ENCODE data around the gene ZWILCH.

ZWILCH gene

GRCh38 chr15:66564136-66565041 is 59.3 kb downstream of the ZWILCH start:
- TF ChIP-seq ZBTB7A (IDR thresholded peaks at IDR 0.05; ENCODE audit: low read depth): no peak
- TF ChIP-seq, protein P1, sequence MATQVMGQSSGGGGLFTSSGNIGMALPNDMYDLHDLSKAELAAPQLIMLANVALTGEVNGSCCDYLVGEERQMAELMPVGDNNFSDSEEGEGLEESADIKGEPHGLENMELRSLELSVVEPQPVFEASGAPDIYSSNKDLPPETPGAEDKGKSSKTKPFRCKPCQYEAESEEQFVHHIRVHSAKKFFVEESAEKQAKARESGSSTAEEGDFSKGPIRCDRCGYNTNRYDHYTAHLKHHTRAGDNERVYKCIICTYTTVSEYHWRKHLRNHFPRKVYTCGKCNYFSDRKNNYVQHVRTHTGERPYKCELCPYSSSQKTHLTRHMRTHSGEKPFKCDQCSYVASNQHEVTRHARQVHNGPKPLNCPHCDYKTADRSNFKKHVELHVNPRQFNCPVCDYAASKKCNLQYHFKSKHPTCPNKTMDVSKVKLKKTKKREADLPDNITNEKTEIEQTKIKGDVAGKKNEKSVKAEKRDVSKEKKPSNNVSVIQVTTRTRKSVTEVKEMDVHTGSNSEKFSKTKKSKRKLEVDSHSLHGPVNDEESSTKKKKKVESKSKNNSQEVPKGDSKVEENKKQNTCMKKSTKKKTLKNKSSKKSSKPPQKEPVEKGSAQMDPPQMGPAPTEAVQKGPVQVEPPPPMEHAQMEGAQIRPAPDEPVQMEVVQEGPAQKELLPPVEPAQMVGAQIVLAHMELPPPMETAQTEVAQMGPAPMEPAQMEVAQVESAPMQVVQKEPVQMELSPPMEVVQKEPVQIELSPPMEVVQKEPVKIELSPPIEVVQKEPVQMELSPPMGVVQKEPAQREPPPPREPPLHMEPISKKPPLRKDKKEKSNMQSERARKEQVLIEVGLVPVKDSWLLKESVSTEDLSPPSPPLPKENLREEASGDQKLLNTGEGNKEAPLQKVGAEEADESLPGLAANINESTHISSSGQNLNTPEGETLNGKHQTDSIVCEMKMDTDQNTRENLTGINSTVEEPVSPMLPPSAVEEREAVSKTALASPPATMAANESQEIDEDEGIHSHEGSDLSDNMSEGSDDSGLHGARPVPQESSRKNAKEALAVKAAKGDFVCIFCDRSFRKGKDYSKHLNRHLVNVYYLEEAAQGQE (IDR thresholded peaks at IDR 0.05; ENCODE audit: low read depth): no peak
- TF ChIP-seq EGR1 (IDR thresholded peaks at IDR 0.05): no peak
- TF ChIP-seq EP300 (IDR thresholded peaks at IDR 0.05; ENCODE audit: borderline replicate concordance): no peak
- no peak for TF ChIP-seq RAD21 (IDR thresholded peaks at IDR 0.05; ENCODE audit: low read depth)
- no peak for TF ChIP-seq TEAD4 (IDR thresholded peaks at IDR 0.05)
- no peak for TF ChIP-seq NFIC (IDR thresholded peaks at IDR 0.05)
- TF ChIP-seq CEBPB (IDR thresholded peaks at IDR 0.05): no peak
- TF ChIP-seq CREB1 (IDR thresholded peaks at IDR 0.05; ENCODE audit: low read depth): no peak
- TF ChIP-seq TAF1 (IDR thresholded peaks at IDR 0.05; ENCODE audit: low read depth): no peak
- TF ChIP-seq, protein P2, sequence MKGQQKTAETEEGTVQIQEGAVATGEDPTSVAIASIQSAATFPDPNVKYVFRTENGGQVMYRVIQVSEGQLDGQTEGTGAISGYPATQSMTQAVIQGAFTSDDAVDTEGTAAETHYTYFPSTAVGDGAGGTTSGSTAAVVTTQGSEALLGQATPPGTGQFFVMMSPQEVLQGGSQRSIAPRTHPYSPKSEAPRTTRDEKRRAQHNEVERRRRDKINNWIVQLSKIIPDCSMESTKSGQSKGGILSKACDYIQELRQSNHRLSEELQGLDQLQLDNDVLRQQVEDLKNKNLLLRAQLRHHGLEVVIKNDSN (IDR thresholded peaks at IDR 0.05): no peak
- no peak for TF ChIP-seq TCF12 (IDR thresholded peaks at IDR 0.05; ENCODE audit: low read depth)
- no peak for TF ChIP-seq YY1 (IDR thresholded peaks at IDR 0.05; ENCODE audit: low read depth)

DNA sequence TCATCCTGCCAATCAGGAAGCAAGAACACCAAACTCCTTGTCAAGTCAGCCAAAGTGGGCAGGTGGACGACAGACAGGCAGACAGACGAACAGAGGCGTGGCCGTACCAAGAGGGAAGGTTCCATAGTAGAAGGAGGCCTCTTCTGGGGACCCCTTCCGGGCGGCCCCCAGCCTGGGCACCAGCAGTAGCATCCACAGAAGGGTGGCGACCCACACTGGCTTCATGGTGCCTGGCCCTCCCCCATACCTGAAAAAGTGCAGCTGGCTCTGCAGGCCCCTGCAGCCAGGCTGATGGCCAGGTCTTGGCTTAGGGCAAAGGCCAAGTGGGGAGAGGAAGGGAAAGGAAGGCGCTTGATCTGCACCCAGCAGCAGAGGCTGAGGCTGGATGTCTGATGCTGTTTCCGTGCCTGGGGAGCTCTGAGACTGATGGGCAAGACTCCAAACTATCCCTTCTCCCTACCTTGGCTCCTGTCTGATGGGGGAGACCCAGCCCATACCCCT is 60.1 kb downstream of the ZWILCH start:
- no peak for TF ChIP-seq EP300 (IDR thresholded peaks at IDR 0.05; ENCODE audit: borderline replicate concordance)
- no peak for TF ChIP-seq CREB1 (IDR thresholded peaks at IDR 0.05; ENCODE audit: low read depth)
- no peak for TF ChIP-seq RAD21 (IDR thresholded peaks at IDR 0.05; ENCODE audit: low read depth)
- TF ChIP-seq, protein P1 (IDR thresholded peaks at IDR 0.05; ENCODE audit: low read depth): no peak
- TF ChIP-seq ZBTB7A (IDR thresholded peaks at IDR 0.05; ENCODE audit: low read depth): no peak
- TF ChIP-seq NFIC (IDR thresholded peaks at IDR 0.05): no peak
- no peak for TF ChIP-seq YY1 (IDR thresholded peaks at IDR 0.05; ENCODE audit: low read depth)
- no peak for TF ChIP-seq EGR1 (IDR thresholded peaks at IDR 0.05)
- TF ChIP-seq TEAD4 (IDR thresholded peaks at IDR 0.05): no peak
- TF ChIP-seq CEBPB (IDR thresholded peaks at IDR 0.05): no peak
- no peak for TF ChIP-seq FOXM1 (IDR thresholded peaks at IDR 0.05; ENCODE audit: borderline replicate concordance, low read depth)
- TF ChIP-seq TCF12 (IDR thresholded peaks at IDR 0.05; ENCODE audit: low read depth): no peak
- no peak for TF ChIP-seq TAF1 (IDR thresholded peaks at IDR 0.05; ENCODE audit: low read depth)
- TF ChIP-seq MAX (IDR thresholded peaks at IDR 0.05): no peak
- TF ChIP-seq, protein P2 (IDR thresholded peaks at IDR 0.05): no peak

- TF ChIP-seq TAF1 (IDR thresholded peaks at IDR 0.05; ENCODE audit: low read depth) (no peak), ZBTB7A (IDR thresholded peaks at IDR 0.05; ENCODE audit: low read depth) (no peak), YY1 (IDR thresholded peaks at IDR 0.05; ENCODE audit: low read depth) (no peak), MAX (IDR thresholded peaks at IDR 0.05) (no peak), NFIC (IDR thresholded peaks at IDR 0.05) (no peak), CREB1 (IDR thresholded peaks at IDR 0.05; ENCODE audit: low read depth) (no peak), CEBPB (IDR thresholded peaks at IDR 0.05) (no peak), EGR1 (IDR thresholded peaks at IDR 0.05) (no peak), RAD21 (IDR thresholded peaks at IDR 0.05; ENCODE audit: low read depth) (no peak), TCF12 (IDR thresholded peaks at IDR 0.05; ENCODE audit: low read depth) (no peak), FOXM1 (IDR thresholded peaks at IDR 0.05; ENCODE audit: borderline replicate concordance, low read depth) (no peak), EP300 (IDR thresholded peaks at IDR 0.05; ENCODE audit: borderline replicate concordance) (no peak)
- TF ChIP-seq, protein P1 (IDR thresholded peaks at IDR 0.05; ENCODE audit: low read depth): no peak
- TF ChIP-seq, protein P2 (IDR thresholded peaks at IDR 0.05): no peak
Measured at GRCh38 chr15:66565741-66566144, 60.6 kb downstream of the ZWILCH start, which contains the start of gene LCTL. TSS of gene LCTL (minus strand) at chr15:66565998. CDS start at chr15:66565365, 633 bp downstream.
